Lung (tissue), 12 donors: ENCODE results near the gene ATP6V1F. TPM values are rescaled to one million over a fixed set of nuclear protein-coding genes. Genes with fewer than 3 reads are reported as not detected.

ENCODE experiments used
- ATAC-seq: fragments of 200-7000 bp; cut with Tn5 transposase; one replicate; pipeline ENCODE4 v1.9.1; 2020; ENCODE audit warnings: moderate number of reproducible peaks; ENCODE audit not compliant: insufficient read depth, low FRiP score
- DNase-seq, 3 donors: peaks; one replicate each; pipeline ENCODE4 v3.0.0-alpha.2; 2013 to 2017
- H3K27ac ChIP-seq, 2 donors: one replicate each; pipeline ENCODE4 v1.5.1; 2013; ENCODE audit warnings: mild to moderate bottlenecking in 2 of 2, moderate library complexity in 2 of 2, control low read depth in 1 of 2, inconsistent platforms in 1 of 2, low read depth in 1 of 2, low read length in 1 of 2
- H3K27me3 ChIP-seq, 3 donors: one replicate each; pipeline ENCODE4 v1.5.1; 2013; ENCODE audit warnings: low read length in 2 of 3; ENCODE audit not compliant: control insufficient read depth in 3 of 3, insufficient read depth in 3 of 3
- H3K36me3 ChIP-seq, 4 donors: one replicate each; pipeline ENCODE4 v1.5.1; 2013; ENCODE audit warnings: low read length in 4 of 4, mild to moderate bottlenecking in 1 of 4, moderate library complexity in 1 of 4; ENCODE audit not compliant: control insufficient read depth in 4 of 4, insufficient read depth in 4 of 4
- H3K4me1 ChIP-seq, 5 donors: one replicate each; pipeline ENCODE4 v1.5.1; 2013; ENCODE audit warnings: low read length in 5 of 5, mild to moderate bottlenecking in 2 of 5, moderate library complexity in 1 of 5; ENCODE audit not compliant: control insufficient read depth in 5 of 5, insufficient read depth in 5 of 5
- H3K4me3 ChIP-seq: one replicate; pipeline ENCODE4 v1.5.1; 2013; ENCODE audit warnings: mild to moderate bottlenecking, control low read depth, moderate library complexity
- H3K9ac ChIP-seq, 2 donors: one replicate each; pipeline ENCODE4 v1.5.1; 2013; ENCODE audit warnings: low read length in 2 of 2, control low read depth in 1 of 2; ENCODE audit not compliant: insufficient read depth in 1 of 2
- H3K9me3 ChIP-seq, 4 donors: one replicate each; pipeline ENCODE4 v1.5.1; 2013; ENCODE audit warnings: low read length in 3 of 4, mild to moderate bottlenecking in 1 of 4, moderate library complexity in 1 of 4; ENCODE audit not compliant: control insufficient read depth in 4 of 4, insufficient read depth in 3 of 4
- WGBS, 2 donors: extraction: QIAGEN DNeasy Blood & Tissue Kit; methylation state at CpG; one replicate each; pipeline ENCODE4 v1.1.7; 2013; 5-methylcytosine and 5-hydroxymethylcytosine counted together
- polyA plus RNA-seq, 2 donors: library from polyadenylated mRNA; stranded (reverse); fragments of 200-250 nt; gene quantifications; one replicate each; pipeline ENCODE4 v1.2.1, GENCODE V29; 2013
- total RNA-seq, 2 donors: library from RNA; depleted of rRNA in 1 of 2; stranded (reverse); fragments of >200 nt in 1 of 2; gene quantifications; one replicate each; pipeline ENCODE4 v1.2.1, GENCODE V29; 2014 to 2021
- TF ChIP-seq, protein P1 (sequence below): IDR thresholded peaks from 2 replicates; pipeline ENCODE4 v1.5.1; 2012; ENCODE audit warnings: mild to moderate bottlenecking; ENCODE audit errors: control extremely low read depth, extremely low read depth
- donor health status: control.
- donor health status: control.
- donor health status: Bipolar disorder and iron deficiency.
- donor health status: healthy.
- donor health status: DM: yes; HTN: yes; CAD: no.

The ATP6V1F gene
- total and polyA plus RNA-seq, 4 donors, result 43.9 to 383 (median 225) TPM

DNA sequence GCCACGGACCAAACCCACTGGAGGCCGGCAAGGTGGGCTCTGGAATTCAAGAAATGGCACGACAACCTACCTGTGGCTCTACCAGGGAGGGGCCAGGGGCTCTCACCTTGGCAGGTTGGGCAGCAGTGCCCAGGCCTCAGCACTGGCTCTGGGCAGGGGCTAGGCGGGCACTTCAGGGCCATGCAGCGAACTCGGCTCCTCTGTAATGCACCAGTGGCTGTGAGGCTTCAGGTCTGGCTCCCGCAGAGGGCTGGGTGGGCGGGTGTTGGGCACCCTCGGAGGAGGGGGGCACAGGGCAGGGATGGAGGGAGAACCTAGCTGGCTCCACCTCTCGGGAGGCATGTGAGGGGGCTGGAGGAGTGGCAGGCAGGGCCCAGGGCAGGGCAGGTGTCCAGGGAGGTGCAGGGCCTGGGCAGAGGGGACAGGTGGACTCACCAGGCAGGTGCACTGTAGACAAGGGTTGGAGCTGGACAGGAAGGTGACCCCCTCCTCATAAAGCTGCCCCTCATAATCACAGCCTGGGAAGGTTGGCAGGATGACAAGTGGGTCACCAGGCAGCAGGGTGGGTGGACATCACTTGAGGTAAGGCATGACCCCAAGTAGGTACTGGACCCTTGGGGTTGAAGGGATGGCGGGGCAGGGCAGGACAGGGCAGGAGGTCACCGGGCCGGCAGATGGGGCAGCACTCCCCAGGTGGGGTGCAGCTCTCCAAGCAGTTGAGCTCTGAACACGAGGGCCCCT is 41.1 kb downstream of the ATP6V1F start:
- no peak for DNase-seq
- no peak for ATAC-seq
- Histone ChIP-seq H3K36me3 (no peaks in the 10 kb centered on the region), H3K9ac (no peak overlapping the region), H3K27ac (no peak overlapping the region), H3K9me3 (peaks cover 0 to 4% (median 0%) of the 10 kb centered on the region in 4 donors), H3K4me1 (no peaks in the 10 kb centered on the region), H3K4me3 (no peak overlapping the region), H3K27me3 (no peaks in the 10 kb centered on the region)
- 77 to 83% methylated on average over 14 of the region's 14 CpGs for WGBS, 2 donors
- TF ChIP-seq, protein P1, sequence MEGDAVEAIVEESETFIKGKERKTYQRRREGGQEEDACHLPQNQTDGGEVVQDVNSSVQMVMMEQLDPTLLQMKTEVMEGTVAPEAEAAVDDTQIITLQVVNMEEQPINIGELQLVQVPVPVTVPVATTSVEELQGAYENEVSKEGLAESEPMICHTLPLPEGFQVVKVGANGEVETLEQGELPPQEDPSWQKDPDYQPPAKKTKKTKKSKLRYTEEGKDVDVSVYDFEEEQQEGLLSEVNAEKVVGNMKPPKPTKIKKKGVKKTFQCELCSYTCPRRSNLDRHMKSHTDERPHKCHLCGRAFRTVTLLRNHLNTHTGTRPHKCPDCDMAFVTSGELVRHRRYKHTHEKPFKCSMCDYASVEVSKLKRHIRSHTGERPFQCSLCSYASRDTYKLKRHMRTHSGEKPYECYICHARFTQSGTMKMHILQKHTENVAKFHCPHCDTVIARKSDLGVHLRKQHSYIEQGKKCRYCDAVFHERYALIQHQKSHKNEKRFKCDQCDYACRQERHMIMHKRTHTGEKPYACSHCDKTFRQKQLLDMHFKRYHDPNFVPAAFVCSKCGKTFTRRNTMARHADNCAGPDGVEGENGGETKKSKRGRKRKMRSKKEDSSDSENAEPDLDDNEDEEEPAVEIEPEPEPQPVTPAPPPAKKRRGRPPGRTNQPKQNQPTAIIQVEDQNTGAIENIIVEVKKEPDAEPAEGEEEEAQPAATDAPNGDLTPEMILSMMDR, result no peak

DNA sequence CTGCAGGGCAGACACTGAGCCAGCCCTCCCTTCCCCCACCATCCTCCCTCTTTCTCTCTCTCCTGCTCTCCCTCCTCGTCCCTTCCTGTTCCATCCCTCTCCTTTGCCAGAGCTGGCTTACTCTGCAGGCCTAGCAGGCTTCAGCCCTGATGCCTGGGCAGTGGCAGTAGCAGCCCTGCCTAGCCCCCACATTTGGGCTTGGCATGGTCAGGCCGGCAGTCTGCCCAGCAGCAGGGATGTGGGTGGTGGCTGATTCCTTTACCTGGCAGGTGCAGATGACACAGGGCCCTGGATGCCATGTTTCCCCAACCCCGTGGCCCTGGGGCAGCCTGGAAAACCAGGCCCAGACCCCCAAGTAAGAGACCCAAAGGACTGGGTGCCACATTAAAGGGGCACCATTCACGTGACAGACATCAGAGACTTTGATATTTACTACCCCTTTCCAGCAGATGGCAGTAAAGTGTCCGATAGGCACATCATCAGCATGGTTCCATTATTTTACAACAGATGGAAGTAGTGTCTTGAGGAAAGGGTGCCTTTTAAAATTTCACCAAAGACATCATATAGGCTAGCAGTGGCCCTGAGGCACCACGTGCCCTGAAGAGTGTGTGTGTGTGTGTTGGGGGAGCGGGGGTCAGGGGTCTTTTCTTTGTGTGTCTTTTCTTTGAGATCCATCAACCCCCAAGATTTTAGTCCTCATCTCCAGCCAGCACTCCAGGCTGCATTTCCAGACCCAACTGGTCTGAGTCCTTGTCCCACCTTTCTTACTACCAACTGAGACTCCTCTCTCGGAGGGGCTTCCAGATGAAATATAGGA is 41.9 kb downstream of the ATP6V1F start:
- 35 to 40% methylated on average over 8 of the region's 8 CpGs for WGBS, 2 donors

DNA sequence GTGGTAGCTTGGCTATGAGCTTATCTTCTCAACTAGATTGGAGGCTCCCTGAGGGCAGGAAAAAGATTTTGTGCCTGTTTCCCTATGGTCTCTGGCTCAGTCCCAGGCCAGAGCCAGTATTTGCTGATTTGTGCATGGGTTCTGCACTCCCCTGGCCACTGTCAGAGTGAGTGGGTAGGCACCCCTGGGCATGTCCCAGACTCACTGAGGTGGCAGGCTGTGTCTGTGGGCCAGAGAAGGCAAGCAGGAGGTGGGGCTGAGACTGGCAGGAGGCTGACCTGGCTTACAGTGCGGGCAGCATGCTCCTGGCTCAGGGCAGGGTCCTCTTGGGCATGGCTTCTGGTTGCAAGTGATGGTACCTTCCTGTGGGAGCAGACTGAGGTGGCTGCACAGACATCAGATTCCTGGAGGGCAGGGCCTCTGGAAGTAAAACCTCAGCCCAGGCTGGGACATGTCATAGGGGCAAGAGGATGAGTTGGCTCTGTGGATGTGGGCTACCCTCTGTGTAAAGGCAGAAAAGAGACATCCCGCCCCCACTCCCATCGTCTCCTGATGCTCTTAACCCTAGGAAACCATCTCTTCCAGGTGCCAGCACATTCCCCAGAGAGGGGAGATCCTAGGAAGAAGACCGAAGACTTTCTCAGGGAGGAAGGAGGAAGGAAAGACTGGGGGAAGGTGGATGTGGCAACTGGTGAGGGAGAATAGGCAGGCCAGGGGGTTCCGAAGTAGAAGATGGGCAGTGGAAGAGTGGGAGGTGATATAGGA is 43.5 kb downstream of the ATP6V1F start:
- DNase-seq, result no peak
- no peak for ATAC-seq
- Histone ChIP-seq H3K27me3 (no peaks in the 10 kb centered on the region), H3K27ac (no peak overlapping the region), H3K36me3 (no peaks in the 10 kb centered on the region), H3K9ac (no peak overlapping the region), H3K9me3 (no peaks in the 10 kb centered on the region), H3K4me1 (peaks cover 0 to 21% (median 2%) of the 10 kb centered on the region in 5 donors), H3K4me3 (no peak overlapping the region)
- WGBS, 2 donors, result 85 to 88% methylated on average over 5 of the region's 5 CpGs
- TF ChIP-seq, protein P1, result no peak

More for the DNA sequence above, 41.9 kb downstream of the ATP6V1F start:
- TF ChIP-seq, protein P1, result peak; percentile 20
- H3K36me3 ChIP-seq, result no peaks in the 10 kb centered on the region
- no peak overlapping the region for H3K4me3 ChIP-seq
- H3K27me3 ChIP-seq, result no peaks in the 10 kb centered on the region
- H3K27ac ChIP-seq, result no peak overlapping the region
- peaks cover 0 to 3% (median 0%) of the 10 kb centered on the region in 4 donors for H3K9me3 ChIP-seq
- H3K9ac ChIP-seq, result no peak overlapping the region
- peaks cover 0 to 6% (median 0%) of the 10 kb centered on the region in 5 donors for H3K4me1 ChIP-seq
- ATAC-seq (no peak), DNase-seq (peak in 2 of 3 donors; percentile 55 to 56)
